Occipital lobe (tissue), 2 donors: ENCODE measurements around the gene SHBG. TPM values are rescaled to one million over a fixed set of nuclear protein-coding genes. Genes with fewer than 3 reads are reported as not detected.

ENCODE experiments used
- small RNA-seq: library from RNA; depleted of rRNA; stranded (forward); fragments of <200 nt; gene quantifications from one replicate; pipeline ENCODE3, GENCODE V24; 2014
- total RNA-seq: library from RNA; depleted of rRNA; stranded (reverse); fragments of >200 nt; gene quantifications from one replicate; pipeline ENCODE4 v1.2.3, GENCODE V29; 2014

SHBG gene
- total RNA-seq, 1 donor from 2014 or later, result not detected

Small RNA genes lying within 50 kb of the gene (small RNA-seq; reads per million reads assigned to genes)
- not detected for gene CD68

Other genes starting within 250 kb of the SHBG start
- 0.94 TPM for gene TNK1, start 249.0 kb upstream of the SHBG start, total RNA-seq
- 10.0 TPM for gene PLSCR3, start 235.6 kb upstream of the SHBG start, total RNA-seq
- 55.2 TPM for gene TMEM256, start 226.0 kb upstream of the SHBG start, total RNA-seq
- gene NLGN2, start 222.3 kb upstream of the SHBG start, total RNA-seq, result 9.2 TPM
- not detected for gene SPEM1, start 209.8 kb upstream of the SHBG start, total RNA-seq
- gene SPEM2, start 204.5 kb upstream of the SHBG start, total RNA-seq, result not detected
- not detected for gene SPEM3, start 201.3 kb upstream of the SHBG start, total RNA-seq
- 3.7 TPM for gene TMEM102, start 194.7 kb upstream of the SHBG start, total RNA-seq
- 18.2 TPM for gene FGF11, start 190.6 kb upstream of the SHBG start, total RNA-seq
- 17.2 TPM for gene CHRNB1, start 185.1 kb upstream of the SHBG start, total RNA-seq
- gene ZBTB4, start 150.5 kb upstream of the SHBG start, total RNA-seq, result 17.6 TPM
- not detected for gene SLC35G6, start 148.7 kb upstream of the SHBG start, total RNA-seq
- 54.6 TPM for gene POLR2A, start 145.8 kb upstream of the SHBG start, total RNA-seq
- gene TNFSF12, start 81.1 kb upstream of the SHBG start, total RNA-seq, result 3.3 TPM
- gene TNFSF13, start 71.4 kb upstream of the SHBG start, total RNA-seq, result 0.31 TPM
- 84.8 TPM for gene SENP3, start 68.2 kb upstream of the SHBG start, total RNA-seq
- 0.62 TPM for gene CD68, start 50.5 kb upstream of the SHBG start, total RNA-seq
- 34.8 TPM for gene MPDU1, start 46.3 kb upstream of the SHBG start, total RNA-seq
- gene SOX15, start 40.0 kb upstream of the SHBG start, total RNA-seq, result 0.47 TPM
- gene FXR2, start 15.2 kb upstream of the SHBG start, total RNA-seq, result 51.9 TPM
- gene SAT2, start 2.3 kb upstream of the SHBG start, total RNA-seq, result 32.8 TPM
- 5.0 TPM for gene ATP1B2, start 20.8 kb downstream of the SHBG start, total RNA-seq
- gene TP53, start 57.4 kb downstream of the SHBG start, total RNA-seq, result 9.4 TPM
- 9.5 TPM for gene WRAP53, start 58.3 kb downstream of the SHBG start, total RNA-seq
- gene EFNB3, start 75.1 kb downstream of the SHBG start, total RNA-seq, result 13.7 TPM
- 0.62 TPM for gene DNAH2, start 87.6 kb downstream of the SHBG start, total RNA-seq
- 16.4 TPM for gene KDM6B, start 204.1 kb downstream of the SHBG start, total RNA-seq
- 1.2 TPM for gene TMEM88, start 224.9 kb downstream of the SHBG start, total RNA-seq
- gene NAA38, start 227.4 kb downstream of the SHBG start, total RNA-seq, result 20.1 TPM
- 14.2 TPM for gene CYB5D1, start 227.9 kb downstream of the SHBG start, total RNA-seq